ENCODE results near the gene NEGR1. TPM values are rescaled to one million over a fixed set of nuclear protein-coding genes. Genes with fewer than 3 reads are reported as not detected.

NEGR1 gene
- total and polyA plus RNA-seq, 2 experiments from 2014 or later = 0.57 to 0.94 TPM

GRCh38 chr1:71625004-71625403 lies 657.3 kb downstream of the NEGR1 start:
- no peak overlapping the region for H3K27ac Mint-ChIP-seq
- Histone ChIP-seq H3K79me2 (replicated peaks; ENCODE audit: insufficient read depth) (no peaks in the 10 kb centered on the region), H3K4me2 (no peak overlapping the region), H3K36me3 (ENCODE audit: insufficient read depth) (no peaks in the 10 kb centered on the region), H4K20me1 (replicated peaks; ENCODE audit: insufficient read depth) (no peaks in the 10 kb centered on the region), H3K4me3 (no peak overlapping the region), H3K27me3 (ENCODE audit: insufficient read depth) (no peaks in the 10 kb centered on the region), H3K27ac (ENCODE audit: low read depth) (no peak overlapping the region), H3K9me2 (ENCODE audit: insufficient read depth) (no peaks in the 10 kb centered on the region), H3F3A (replicated peaks; ENCODE audit: low read depth) (no peaks in the 10 kb centered on the region), H2AFZ (no peak overlapping the region), H3K4me1 (ENCODE audit: insufficient read depth) (no peaks in the 10 kb centered on the region)
- no peaks in the 10 kb centered on the region; the same call in 1 of the 3 replicates for H3K36me3 Mint-ChIP-seq (ENCODE audit: low read depth)
- H3K4me1 Mint-ChIP-seq = no peaks in the 10 kb centered on the region
- H3K9me3 Mint-ChIP-seq = peaks cover 8% of the 10 kb centered on the region; the same call in 2 of the 3 replicates
- no peak overlapping the region for H3K4me3 Mint-ChIP-seq
- ATAC-seq = no peak
- DNase-seq (ENCODE audit: low spot score) = no peak
- TF ChIP-seq REST (IDR thresholded peaks at IDR 0.05; ENCODE audit: unreplicated experiment) (no peak), ZNF462 (CRISPR knock-in tag; IDR thresholded peaks at IDR 0.05) (no peak), JUNB (IDR thresholded peaks at IDR 0.05; ENCODE audit: unreplicated experiment) (no peak), ZNF114 (CRISPR knock-in tag; IDR thresholded peaks at IDR 0.05) (no peak), STAT1 (IDR thresholded peaks at IDR 0.05; ENCODE audit: unreplicated experiment) (no peak), NANOG (IDR thresholded peaks at IDR 0.05; ENCODE audit: borderline replicate concordance) (no peak), ETS1 (IDR thresholded peaks at IDR 0.05) (no peak), CTCF (conservative IDR thresholded peaks at IDR 0.05; ENCODE audit: low read depth in 2 of 2) (no peak), EZH2 (IDR thresholded peaks at IDR 0.05; ENCODE audit: low read depth, unreplicated experiment) (no peak), ZNF331 (CRISPR knock-in tag; IDR thresholded peaks at IDR 0.05; ENCODE audit: low read depth) (no peak), POLR2AphosphoS5 (IDR thresholded peaks at IDR 0.05; ENCODE audit: low read depth) (no peak), CREB1 (CRISPR knock-in tag; IDR thresholded peaks at IDR 0.05; ENCODE audit: low read depth) (no peak), EZH2phosphoT487 (IDR thresholded peaks at IDR 0.05; ENCODE audit: unreplicated experiment) (no peak)
- H3K27me3 Mint-ChIP-seq (ENCODE audit: insufficient read depth, low read depth, poor library complexity) = peaks cover 4% of the 10 kb centered on the region

Measured in GM23338 (cell line).